Measurements from ENCODE around the gene ATP2B2.

- TF ChIP-seq ZNF280D (tag by site-specific recombination; IDR thresholded peaks at IDR 0.05) (no peak), ZBTB11 (tag by site-specific recombination; conservative IDR thresholded peaks at IDR 0.05; ENCODE audit: low read depth) (no peak), ZNF404 (tag by site-specific recombination; IDR thresholded peaks at IDR 0.05) (no peak), ZNF501 (tag by site-specific recombination; IDR thresholded peaks at IDR 0.05) (no peak), CTCF (tag by site-specific recombination; IDR thresholded peaks at IDR 0.05) (no peak), ZNF223 (tag by site-specific recombination; IDR thresholded peaks at IDR 0.05) (no peak), KLF8 (tag by site-specific recombination; IDR thresholded peaks at IDR 0.05) (no peak), FEZF1 (tag by site-specific recombination; IDR thresholded peaks at IDR 0.05) (no peak)
These were observed 56.8 kb downstream of the ATP2B2 start for GRCh38 chr3:10448544-10448943.
